GM19193 (cell line): ENCODE results near the gene POLR2B.

ENCODE experiments used
- POLR2A ChIP-seq: IDR thresholded peaks from 4 replicates; pipeline ENCODE4 v1.6.1; 2011; ENCODE audit not compliant: insufficient read depth, insufficient read length; ENCODE audit errors: extremely low read depth

POLR2B gene

DNA sequence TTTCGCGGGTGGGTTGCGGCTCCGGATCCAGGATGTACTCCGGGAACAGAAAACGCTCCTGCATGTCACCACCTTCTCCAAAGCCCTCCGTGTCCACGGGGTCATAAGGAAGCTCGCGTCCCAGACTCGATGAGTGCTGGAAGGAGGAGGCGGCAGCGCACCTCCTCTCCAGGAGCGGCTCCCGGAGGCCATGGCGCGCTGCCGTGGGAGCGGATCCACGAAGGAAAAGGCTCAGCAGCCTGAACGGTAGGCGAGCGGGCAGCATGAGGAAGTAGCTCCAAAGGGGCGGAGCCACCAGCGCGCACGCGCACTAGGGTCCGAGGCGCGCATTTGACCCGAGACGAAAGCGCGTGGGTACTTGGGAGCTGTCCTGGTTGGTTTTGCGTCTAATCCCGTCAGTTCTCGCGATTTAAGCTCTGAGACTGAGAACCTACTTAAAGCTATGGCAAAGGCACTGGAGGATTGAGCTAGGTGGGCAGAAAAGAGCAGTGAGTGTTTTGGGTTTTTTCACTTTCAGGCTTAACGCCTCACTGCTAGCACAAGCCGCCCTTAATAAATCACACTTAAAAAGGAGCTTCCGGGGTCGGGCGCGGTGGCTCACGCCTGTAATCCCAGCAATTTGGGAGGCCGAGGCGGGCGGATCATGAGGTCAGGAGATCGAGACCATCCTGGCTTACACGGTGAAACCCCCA lies 1.2 kb upstream of the POLR2B start, which contains the start of gene NOA1:
Gene NOA1 (minus strand): TSS at position 286 of the 692 bp plus-strand sequence. CDS start 21 bp downstream, at position 265.
- peak; percentile 82 for TF ChIP-seq POLR2A

DNA sequence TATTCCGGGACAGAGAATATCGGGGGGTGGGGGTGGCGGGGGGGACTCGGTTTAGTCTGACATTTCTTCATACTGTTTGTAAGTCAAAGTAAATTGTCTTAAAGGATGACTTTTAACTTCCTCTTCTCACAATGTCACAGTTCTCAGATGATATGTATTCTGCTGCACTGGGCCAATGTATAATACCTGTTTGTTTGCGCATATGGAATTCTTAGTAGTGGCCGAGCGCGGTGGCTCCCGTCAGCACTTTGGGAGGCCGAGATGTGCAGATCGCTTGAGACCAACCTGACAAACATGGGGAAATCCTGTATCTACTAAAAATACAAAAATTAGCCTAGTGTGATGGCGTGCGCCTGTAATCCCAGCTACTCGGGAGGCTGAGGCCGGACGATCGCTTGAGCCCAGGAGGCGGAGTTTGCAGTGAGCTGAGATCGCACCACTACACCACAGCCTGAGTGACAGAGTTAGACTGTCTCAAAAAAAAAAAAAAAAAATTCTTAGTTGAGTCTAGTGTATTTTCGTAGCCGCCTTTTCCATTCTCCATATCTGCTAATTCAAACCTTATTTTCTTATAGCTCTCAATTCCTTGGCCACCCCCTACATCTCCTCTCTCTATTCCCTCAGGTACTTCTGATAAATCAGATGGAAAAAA lies 851 bp downstream of the POLR2B start:
- TF ChIP-seq POLR2A = no peak

DNA sequence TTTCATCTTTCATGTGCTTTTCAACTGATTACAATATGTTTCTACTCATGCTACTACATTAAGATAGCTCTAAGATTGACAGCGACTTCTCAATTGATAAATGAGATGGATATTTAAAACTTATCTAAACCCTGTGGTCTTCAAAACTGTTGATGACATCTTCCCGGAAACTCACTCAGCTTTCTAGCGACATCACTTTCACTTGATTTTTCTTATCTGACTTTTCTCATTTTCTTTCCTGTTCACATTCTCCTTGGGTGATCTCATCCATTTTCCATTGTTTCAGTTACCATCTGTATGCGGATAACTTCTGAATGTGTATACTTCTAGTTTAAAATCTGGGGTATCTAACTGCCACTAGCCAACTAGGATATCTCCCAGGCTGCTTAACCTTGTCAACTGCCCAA lies 3.1 kb downstream of the POLR2B start:
- TF ChIP-seq POLR2A = no peak

DNA sequence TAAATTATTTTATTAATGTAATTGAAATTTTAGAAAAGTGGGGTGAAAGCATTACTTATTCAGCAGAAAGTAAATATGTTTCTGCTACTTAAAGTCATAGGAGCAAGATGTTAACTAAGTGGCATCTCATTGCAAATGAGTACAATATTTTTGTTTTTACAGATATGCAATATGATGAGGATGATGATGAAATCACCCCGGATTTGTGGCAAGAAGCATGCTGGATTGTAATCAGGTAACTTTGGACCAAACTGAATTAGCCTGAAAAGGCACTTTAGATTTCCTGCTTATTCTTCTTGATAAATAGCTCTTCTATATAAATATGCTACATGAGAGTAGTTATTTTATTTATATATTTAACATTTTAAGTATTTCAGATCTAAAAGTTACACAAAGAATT lies 7.5 kb downstream of the POLR2B start:
- TF ChIP-seq POLR2A = no peak

DNA sequence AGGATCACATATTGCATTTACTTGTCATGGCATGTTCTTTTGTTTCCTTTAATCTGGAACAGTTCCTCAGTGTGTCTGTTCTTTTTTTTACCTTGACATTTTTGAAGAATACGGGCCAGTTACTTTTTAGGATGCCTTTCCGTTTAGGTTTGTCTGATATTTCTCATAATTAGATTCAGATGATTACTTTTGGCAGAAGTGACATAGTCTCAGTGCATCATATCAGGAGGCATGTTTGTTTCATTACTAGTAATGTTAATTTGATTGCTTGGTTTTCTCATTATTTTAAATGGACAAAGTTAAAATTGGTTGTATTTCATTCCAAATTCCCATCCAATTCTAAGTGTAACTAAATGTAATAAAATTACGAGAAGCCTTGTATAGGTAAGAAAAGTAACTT lies 8.3 kb downstream of the POLR2B start:
- TF ChIP-seq POLR2A = no peak

DNA sequence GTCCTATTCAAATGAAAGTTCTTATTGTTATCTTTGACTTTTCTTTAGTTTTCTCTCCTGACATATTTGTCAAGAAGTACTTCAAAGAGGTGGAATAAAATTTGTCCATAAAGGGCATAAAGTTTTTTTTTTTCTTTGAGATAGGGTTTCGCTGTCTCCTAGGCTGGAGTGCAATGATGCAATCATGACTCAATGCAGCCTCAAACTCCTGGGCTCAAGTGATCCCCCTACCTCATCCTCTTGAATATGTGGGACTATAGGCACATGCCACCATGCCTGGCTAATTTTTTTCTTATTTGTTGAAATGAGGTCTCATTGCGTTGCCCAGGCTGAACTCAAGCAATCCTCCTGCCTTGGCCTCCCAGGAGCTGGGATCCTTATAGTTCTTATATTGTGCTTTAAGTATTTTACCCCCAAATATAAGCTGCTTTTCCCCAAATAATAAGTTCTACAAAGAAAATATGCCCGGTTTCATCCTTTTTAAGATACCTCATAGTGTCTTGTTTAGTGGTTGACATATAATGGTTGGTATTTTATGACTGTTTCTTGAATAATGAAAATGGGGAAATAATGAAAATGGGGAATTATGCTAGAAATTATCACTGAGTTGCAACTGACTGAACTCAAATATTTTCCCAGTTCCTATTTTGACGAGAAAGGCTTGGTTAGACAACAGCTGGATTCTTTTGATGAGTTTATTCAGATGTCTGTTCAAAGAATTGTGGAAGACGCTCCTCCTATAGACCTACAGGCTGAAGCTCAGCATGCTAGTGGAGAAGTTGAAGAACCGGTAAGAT lies 11.6 kb downstream of the POLR2B start:
- no peak for TF ChIP-seq POLR2A

DNA sequence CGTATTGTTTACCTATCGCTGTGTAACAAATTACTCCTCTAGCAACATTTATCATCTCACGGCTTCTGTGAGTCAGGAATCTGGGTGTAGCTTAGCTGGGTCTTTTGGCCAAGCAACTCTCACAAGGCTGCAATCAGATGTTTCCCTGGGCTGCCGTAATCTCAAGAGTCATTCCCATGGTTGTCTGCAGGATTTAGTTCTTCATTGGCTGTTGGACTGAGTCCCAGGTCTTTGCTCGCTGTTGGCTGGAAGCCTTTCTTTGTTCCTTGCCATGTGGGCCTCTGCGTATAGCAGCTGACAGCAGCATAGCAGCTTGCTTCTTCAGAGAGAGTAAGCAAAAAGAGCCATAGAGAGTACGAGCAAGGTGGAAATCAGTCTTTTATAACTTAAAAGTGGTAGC lies 16.8 kb downstream of the POLR2B start:
- TF ChIP-seq POLR2A = no peak

DNA sequence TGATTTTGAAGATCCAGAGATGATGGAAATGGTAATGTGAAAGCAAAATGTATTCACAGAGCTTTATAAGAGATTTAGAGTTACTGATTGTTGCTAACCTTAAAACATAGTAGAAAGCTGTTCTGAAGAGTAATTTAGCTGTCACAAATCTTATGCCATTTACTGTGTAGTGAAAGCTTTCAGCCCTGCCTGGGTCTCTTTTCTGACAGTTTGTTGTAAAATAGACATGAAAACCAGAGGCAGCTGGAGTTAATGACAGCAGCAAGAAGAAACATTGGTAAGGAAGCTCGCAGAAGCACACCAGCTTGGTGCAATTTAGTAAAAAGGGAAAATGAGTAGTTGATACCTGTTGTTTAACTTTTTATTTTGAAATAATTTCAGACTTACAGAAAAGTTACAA lies 21.1 kb downstream of the POLR2B start:
- no peak for TF ChIP-seq POLR2A

DNA sequence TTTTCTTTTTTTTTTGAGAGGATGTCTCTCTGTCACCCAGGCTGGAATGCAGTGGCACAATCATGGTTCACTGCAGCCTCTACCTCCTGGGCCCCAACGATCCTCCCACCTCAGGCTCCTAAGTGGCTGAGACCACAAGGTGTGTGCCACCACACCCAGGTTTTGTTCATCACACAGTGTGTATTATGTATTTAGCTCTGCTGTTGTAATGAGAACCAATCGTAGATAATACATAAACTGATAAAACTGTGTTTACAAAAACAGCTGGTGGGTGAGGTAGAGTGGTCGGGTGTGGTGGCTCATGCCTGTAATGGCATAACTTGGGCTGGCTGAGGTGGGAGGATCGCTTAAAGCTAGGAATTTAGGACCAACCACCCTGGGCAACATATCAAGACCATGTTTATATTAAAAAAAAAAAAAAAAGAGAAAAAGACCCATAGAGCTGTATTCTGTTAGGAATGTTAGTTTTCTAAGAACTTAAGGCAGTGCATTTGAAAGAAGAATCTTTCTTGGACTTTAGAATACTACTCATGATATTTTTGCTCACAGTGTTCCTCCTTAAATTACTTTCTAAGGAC lies 34.9 kb downstream of the POLR2B start:
- TF ChIP-seq POLR2A = no peak

DNA sequence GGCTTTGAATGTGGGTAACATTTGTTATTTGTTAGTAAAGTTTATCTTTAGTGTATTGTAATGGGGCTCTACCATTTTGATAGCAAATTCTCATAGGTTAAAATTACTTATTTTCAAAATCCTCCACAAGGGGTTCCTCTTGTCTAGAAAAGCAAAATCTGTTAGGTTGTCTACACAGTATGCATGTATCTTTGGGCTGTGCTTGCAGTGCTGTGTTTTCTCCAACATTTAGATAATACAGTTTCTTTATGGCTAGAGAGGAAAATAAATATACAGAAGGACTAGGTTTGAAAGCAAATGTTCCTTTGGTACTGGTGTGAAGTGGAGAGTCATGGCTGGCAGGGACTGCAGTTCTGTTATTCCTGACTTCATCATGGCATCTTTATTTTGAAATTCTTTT lies 40.3 kb downstream of the POLR2B start:
- TF ChIP-seq POLR2A = no peak

DNA sequence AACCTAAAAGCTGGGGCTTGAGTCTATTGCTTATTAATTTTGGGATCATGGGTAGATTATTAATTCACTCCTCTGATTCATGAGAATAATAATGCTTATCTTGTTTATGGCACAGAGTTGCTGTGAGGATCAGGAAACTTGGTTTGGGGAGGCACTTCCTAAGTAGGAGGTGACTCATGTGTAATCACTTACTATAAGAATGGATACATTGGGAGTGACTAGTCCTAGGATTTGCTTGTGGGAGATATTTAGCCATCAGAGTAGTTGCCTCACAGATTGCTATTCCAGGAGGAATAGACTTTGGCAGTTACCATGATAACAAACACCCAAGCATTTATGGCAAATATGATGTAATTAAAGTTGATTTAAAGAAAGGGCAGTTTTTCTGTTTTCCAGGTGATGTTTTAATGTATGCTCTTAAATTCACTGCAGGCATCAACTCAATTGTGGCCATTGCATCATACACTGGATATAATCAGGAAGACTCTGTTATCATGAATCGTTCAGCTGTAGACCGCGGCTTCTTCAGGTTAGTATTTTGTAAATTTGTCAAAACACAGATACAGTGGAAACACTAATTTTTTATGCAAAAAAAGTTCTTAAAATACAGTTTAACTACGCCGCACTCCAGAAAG lies 41.9 kb downstream of the POLR2B start:
- no peak for TF ChIP-seq POLR2A

DNA sequence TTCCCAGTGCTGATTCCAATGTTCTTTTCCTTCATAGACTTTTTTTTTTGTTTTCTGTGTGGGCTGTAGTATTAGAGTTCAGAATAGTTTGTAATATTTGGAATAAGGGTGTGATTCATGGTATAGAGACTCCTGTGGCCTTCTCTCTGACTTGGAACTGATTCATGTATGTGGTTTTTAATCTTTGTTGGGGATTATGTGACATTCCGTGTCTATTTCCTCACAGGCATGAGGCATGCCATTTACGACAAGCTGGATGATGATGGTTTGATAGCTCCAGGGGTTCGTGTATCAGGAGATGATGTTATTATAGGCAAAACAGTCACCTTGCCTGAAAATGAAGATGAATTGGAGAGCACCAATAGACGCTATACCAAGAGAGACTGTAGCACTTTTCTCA lies 44.4 kb downstream of the POLR2B start:
- TF ChIP-seq POLR2A = no peak

DNA sequence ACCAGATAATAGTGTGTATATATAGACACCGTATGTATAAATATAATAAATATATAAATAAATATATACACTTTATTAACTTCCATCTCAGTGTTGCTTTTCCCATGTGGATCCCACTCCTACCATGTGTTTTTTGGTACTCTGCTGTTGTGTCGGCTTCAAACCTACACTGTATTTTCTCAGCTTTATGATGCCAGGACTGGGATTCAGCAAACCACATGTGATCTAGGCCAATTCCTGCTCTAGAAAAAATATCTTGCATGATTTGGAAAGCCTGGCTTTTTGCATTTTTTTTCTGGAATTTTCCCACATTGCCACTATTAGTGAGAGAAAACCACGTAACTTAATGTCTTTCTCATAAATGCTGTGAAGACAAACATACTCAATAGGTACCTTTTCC lies 55.8 kb downstream of the POLR2B start:
- TF ChIP-seq POLR2A = no peak

DNA sequence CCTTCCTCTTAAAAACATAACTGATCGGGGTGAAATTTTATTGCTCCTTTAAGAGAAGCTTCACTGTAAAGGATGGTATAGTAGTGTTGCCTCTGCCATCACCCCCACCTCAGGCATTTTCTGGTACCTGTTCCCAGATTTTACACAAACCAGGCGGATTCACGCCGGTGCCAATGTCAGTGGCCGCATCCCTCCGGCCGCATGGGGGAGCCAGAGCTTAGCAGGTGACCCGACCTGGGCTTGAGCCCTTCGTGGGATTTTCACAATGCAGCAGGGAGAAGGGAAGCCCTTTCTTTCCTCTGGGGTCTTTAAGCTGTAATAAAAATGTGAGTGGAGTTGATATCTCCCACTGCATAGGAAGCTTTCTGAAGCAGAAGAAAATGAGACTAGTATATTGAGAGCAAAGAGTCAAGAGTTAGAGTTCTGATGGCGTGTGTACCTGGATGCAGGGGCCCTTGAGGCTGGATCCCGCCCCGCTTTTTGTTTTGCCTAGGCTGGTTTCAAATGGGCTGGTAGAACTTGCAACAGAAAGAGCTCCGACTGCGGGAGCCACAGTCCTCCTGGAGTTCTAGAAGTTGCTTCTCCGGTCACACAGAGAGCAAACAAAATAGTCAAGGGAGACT lies 59.4 kb downstream of the POLR2B start:
- TF ChIP-seq POLR2A = no peak

DNA sequence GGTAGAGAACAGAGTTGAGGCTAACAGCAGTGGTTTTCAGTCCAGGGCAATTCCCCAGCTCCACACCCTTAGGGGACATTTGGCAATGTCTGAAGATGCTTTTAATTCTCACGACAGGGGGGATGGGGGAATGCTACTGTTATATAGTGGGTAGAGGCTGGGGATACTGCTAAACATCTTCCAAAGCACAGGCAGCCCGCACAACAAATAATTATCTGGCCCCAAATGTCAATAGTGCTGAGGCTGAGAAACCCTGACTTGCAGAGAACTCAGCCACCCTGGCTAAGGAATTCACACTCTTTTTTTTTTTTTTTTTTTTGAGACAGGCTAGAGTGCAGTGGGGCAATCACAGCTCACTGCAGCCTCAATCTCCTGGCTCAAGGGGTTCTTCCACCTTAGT lies 60.6 kb downstream of the POLR2B start:
- TF ChIP-seq POLR2A = no peak

DNA sequence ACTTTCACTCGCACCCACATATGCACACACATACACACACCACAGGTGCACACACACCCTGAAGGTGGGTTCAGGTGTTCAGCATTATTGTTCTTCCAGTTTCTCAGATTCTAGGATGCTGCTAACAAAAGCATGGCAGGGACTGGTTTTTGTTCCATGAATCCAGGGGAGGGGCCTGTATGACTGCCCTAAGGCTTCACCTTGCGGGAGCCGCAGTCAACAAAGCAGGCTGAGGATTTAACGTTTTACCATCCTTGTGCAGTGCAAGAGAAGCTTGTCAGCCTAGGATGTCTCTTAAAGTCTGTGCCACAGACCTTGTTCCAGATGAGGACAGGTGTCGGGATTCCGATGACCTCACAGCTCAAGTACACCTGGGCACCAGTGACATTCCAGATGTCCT lies 61.8 kb downstream of the POLR2B start:
- TF ChIP-seq POLR2A = no peak
